Measurements from ENCODE around the gene GALP. TPM values are rescaled to one million over a fixed set of nuclear protein-coding genes. Genes with fewer than 3 reads are reported as not detected.
A peak's percentile ranks its signal among the peaks of the same experiment; 100 is the strongest.
"Not testable (repeated sequence)": the region's sequence is repeated elsewhere in the genome, so short reads cannot be mapped to it uniquely, and the experiment has no call there.

Gene GALP
- total RNA-seq, 6 experiments from 2014 or later = 0.42 to 0.46 TPM; not detected in 4

DNA sequence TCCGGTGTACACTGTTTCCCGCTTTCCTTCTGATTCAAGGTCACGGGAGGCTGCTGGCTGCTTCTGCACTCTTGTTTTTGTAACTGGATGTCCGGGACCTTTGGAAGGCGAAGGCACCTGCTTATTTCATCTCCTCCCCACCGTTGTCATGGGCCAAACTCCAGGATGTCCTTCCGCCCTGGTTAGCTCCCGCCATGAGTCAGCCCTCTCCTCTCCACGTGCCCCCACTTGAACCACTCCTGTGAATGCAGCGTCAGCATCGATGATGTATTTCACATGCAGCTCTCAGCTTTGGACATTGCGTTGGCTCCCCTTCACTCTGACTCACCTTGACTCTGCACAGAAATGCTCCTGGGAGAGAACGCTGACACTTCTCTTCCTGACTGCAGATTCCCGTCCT lies 5.5 kb upstream of the GALP start:
- H3K27me3 ChIP-seq = no peaks in the 10 kb centered on the region
- DNase-seq (no peak), ATAC-seq (peak in 3 of 4 donors; percentile 5 to 58 (median 43))
- H3K36me3 ChIP-seq = no peaks in the 10 kb centered on the region
- no peak overlapping the region for H3K27ac ChIP-seq
- no peak for TF ChIP-seq POLR2A (IDR thresholded peaks at IDR 0.05)
- TF ChIP-seq, protein P1, sequence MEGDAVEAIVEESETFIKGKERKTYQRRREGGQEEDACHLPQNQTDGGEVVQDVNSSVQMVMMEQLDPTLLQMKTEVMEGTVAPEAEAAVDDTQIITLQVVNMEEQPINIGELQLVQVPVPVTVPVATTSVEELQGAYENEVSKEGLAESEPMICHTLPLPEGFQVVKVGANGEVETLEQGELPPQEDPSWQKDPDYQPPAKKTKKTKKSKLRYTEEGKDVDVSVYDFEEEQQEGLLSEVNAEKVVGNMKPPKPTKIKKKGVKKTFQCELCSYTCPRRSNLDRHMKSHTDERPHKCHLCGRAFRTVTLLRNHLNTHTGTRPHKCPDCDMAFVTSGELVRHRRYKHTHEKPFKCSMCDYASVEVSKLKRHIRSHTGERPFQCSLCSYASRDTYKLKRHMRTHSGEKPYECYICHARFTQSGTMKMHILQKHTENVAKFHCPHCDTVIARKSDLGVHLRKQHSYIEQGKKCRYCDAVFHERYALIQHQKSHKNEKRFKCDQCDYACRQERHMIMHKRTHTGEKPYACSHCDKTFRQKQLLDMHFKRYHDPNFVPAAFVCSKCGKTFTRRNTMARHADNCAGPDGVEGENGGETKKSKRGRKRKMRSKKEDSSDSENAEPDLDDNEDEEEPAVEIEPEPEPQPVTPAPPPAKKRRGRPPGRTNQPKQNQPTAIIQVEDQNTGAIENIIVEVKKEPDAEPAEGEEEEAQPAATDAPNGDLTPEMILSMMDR (IDR thresholded peaks at IDR 0.05) = no peak
- no peaks in the 10 kb centered on the region for H3K9me3 ChIP-seq
- H3K4me3 ChIP-seq = no peak overlapping the region
- WGBS (ENCODE audit: insufficient coverage, low coverage, low lambda C conversion rate, missing lambda C conversion rate) = 74% methylated on average over 13 of the region's 14 CpGs
- intact Hi-C loops (cut with DNase I) = loop anchor here in 1 of 2 donors (10.0 kb wide), 2 partner anchors 65 to 95 kb away; no protein-coding TSS in a partner anchor
- peaks cover 0 to 4% (median 1%) of the 10 kb centered on the region in 4 donors for H3K4me1 ChIP-seq

DNA sequence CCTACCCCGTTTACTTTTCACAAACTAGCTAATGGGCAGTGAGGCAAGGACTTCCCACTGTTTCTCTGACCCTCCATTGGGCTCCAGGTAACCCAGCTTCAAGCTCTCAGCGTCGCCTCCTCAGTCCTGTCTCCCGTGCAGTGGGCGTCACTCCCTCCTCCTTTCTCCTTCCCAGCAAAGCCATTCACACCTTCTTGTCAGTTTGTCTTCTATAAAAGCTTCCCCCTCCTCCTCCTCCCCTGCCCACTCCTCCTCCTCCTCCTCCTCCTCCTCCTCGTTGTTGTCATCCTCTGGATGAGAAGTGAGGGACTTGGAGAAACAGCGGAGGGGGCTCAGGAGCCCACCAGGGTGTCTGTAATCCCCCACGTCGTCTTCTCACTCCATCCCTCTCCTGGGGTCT lies 1.7 kb upstream of the GALP start:
- TF ChIP-seq, protein P1 (IDR thresholded peaks at IDR 0.05) = no peak
- H3K27ac ChIP-seq = no peak overlapping the region
- no peak overlapping the region for H3K4me3 ChIP-seq
- no peaks in the 10 kb centered on the region for H3K36me3 ChIP-seq
- intact Hi-C loops (cut with DNase I) = loop anchor here in 1 of 2 donors (10.0 kb wide), 2 partner anchors 69 to 99 kb away; no protein-coding TSS in a partner anchor
- DNase-seq (no peak), ATAC-seq (no peak)
- no peaks in the 10 kb centered on the region for H3K27me3 ChIP-seq
- H3K4me1 ChIP-seq = peaks cover 0 to 8% (median 2%) of the 10 kb centered on the region in 4 donors
- WGBS (ENCODE audit: insufficient coverage, low coverage, low lambda C conversion rate, missing lambda C conversion rate) = 45% methylated on average over 9 of the region's 9 CpGs
- H3K9me3 ChIP-seq = no peaks in the 10 kb centered on the region

DNA sequence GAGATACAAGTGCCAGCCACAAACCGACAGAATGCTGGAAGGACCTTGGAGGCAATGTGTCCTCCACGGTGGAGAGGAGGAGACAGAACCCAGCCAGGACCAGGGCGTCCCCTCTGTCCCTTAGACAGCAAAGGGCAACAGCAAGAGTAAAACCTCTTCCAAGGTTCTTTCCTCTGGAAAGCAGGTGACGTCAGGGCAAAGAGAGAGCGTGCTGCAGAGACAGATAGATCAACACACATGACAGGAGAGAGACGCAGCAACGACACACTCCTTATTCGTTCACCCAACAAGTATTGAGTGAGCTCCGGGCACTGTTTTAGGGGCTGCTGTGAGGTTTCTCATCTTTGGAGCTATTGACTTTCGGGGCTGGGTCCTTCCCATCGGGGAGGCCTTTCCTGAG lies 1.3 kb upstream of the GALP start:
- DNase-seq (no peak), ATAC-seq (peak in 2 of 4 donors; percentile 39 to 44)

DNA sequence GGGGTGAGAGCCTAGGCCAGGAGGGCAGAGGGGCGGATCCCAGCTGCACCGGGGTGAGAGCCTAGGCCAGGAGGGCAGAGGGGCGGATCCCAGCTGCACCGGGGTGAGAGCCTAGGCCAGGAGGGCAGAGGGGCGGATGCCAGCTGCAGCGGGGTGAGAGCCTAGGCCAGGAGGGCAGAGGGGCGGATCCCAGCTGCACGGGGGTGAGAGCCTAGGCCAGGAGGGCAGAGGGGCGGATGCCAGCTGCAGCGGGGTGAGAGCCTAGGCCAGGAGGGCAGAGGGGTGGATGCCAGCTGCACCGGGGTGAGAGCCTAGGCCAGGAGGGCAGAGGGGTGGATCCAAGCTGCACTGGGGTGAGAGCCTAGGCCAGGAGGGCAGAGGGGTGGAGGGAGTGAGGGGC lies 502 bp downstream of the GALP start:
- not testable (repeated sequence) for H3K4me3 ChIP-seq

More for the DNA sequence above, 1.3 kb upstream of the GALP start:
- no peaks in the 10 kb centered on the region for H3K36me3 ChIP-seq
- no peak for TF ChIP-seq POLR2A (IDR thresholded peaks at IDR 0.05)
- TF ChIP-seq, protein P1 (IDR thresholded peaks at IDR 0.05) = no peak
- peaks cover 0 to 8% (median 2%) of the 10 kb centered on the region in 4 donors for H3K4me1 ChIP-seq
- no peak overlapping the region for H3K4me3 ChIP-seq
- H3K9me3 ChIP-seq = no peaks in the 10 kb centered on the region
- 29% methylated on average over 8 of the region's 11 CpGs for WGBS (ENCODE audit: insufficient coverage, low coverage, low lambda C conversion rate, missing lambda C conversion rate)
- H3K27me3 ChIP-seq = no peaks in the 10 kb centered on the region
- no peak overlapping the region for H3K27ac ChIP-seq
- intact Hi-C loops (cut with DNase I) = loop anchor here in 1 of 2 donors (10.0 kb wide), 2 partner anchors 70 to 100 kb away; no protein-coding TSS in a partner anchor

DNA sequence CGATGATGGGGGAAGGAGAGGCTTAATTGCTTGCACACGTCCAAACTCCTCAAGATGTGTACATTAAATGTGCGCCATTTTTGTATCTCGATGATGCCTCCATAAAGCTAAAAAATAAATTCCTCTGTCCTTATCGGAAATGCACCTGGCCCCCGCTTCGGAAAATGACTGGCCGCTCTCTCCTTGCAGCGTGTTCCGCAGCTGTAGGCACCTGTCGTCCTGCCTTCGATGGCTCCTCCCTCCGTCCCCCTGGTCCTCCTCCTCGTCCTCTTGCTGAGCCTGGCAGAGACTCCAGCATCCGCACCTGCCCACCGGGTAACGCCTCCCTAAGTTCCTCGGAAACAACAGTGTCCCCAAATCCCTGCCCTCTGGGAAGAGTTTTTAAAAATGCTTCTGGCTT lies 1.1 kb downstream of the GALP start:
- Histone ChIP-seq H3K36me3 (no peaks in the 10 kb centered on the region), H3K9me3 (no peaks in the 10 kb centered on the region), H3K27me3 (no peaks in the 10 kb centered on the region), H3K27ac (no peak overlapping the region), H3K4me1 (peaks cover 0 to 8% (median 0%) of the 10 kb centered on the region in 4 donors), H3K4me3 (no peak overlapping the region)
- 71% methylated on average over 12 of the region's 18 CpGs for WGBS (ENCODE audit: insufficient coverage, low coverage, low lambda C conversion rate, missing lambda C conversion rate)
- ATAC-seq (no peak), DNase-seq (no peak)
- intact Hi-C loops (cut with DNase I) = loop anchor here in 1 of 2 donors (10.0 kb wide), 2 partner anchors 72 to 102 kb away; no protein-coding TSS in a partner anchor
- TF ChIP-seq POLR2A (IDR thresholded peaks at IDR 0.05) = no peak

More for the DNA sequence above, 502 bp downstream of the GALP start:
- not testable (repeated sequence) for H3K27me3 ChIP-seq, H3K9me3 ChIP-seq, H3K36me3 ChIP-seq, H3K27ac ChIP-seq, ATAC-seq, H3K4me1 ChIP-seq
- peak in 2 of 3 donors; percentile 58 to 64 for DNase-seq
- intact Hi-C loops (cut with DNase I) = loop anchor here in 1 of 2 donors (10.0 kb wide), 2 partner anchors 72 to 102 kb away; no protein-coding TSS in a partner anchor
- 3% methylated on average over 4 of the region's 11 CpGs for WGBS (ENCODE audit: insufficient coverage, low coverage, low lambda C conversion rate, missing lambda C conversion rate)

Measured in right lobe of liver (tissue), 6 donors.